GM19463 (cell line): ENCODE data around the gene LRRC8D.
"Not testable (repeated sequence)": the region's sequence is repeated elsewhere in the genome, so short reads cannot be mapped to it uniquely, and the experiment has no call there.

Source experiments
- ATAC-seq: cut with Tn5 transposase; IDR thresholded peaks from one replicate; pipeline ENCODE4 v1.9.1; 2021; ENCODE audit warnings: mild to moderate bottlenecking, moderate library complexity; ENCODE audit not compliant: unreplicated experiment

LRRC8D gene

DNA sequence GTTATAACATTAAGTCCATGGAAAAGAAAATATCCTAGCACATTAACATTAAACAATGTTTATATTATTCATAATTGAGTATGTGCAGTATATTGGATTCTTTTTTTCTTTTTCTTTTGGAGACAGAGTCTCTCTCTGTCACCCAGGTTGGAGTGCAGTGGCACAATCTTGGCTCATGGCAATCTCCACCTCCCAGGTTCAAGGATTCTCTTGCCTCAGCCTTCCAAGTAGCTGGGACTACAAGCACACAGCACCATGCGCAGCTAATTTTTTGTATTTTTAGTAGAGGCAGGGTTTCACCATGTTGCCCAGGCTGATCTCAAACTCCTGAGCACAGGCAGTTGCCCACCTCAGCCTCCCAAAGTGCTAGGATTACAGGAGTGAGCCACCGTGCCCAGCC, 162.0 kb downstream of the LRRC8D start:
- ATAC-seq = not testable (repeated sequence)

DNA sequence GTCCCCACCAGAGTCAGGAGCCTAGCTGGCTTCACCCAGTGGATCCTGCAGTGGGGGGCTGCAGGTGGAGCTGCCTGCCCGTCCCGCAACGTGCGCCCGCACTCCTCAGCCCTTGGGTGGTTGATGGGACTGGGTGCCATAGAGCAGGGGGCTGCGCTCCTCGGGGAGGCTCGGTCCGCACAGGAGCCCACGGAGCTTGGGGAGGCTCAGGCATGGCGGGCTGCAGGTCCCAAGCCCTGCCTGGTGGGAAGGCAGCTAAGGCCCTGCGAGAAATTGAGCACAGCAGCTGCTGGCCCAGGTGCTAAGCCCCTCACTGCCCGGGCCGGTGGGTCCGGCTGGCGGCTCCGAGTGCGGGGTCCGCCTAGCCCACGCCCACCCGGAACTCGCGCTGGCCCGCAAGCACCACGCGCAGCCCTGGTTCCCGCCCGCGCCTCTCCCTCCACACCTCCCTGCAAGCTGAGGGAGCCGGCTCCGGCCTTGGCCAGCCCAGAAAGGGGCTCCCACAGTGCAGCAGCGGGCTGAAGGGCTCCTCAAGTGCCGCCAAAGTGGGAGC, 163.8 kb downstream of the LRRC8D start:
- not testable (repeated sequence) for ATAC-seq

DNA sequence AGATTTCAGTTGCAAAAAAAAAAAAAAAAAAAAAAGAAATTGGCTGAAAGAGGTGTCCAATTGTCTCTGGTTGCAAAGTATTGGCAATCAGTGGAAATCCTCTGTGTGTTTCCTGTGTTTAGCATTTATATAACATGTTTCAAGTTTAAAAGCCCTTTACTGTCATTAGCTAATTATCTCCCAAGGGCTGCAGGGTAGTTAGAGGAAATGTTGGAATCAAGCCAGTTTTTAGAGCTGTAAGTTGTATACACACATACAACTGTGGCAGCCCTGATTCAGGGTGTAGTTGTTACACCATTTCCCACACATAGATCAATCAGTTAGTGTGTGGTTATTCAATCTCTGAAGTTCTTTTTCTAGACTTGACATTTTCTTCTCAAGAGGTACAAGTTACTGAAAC, 165.2 kb downstream of the LRRC8D start:
- ATAC-seq = no peak
